Measurements from ENCODE around the gene FOXL2.

Gene FOXL2

GRCh38 chr3:138945709-138946662 is 951 bp downstream of the FOXL2 start:
- DNase-seq: no peak

- no peak for DNase-seq
Measured at GRCh38 chr3:138944929-138945708, 1.8 kb downstream of the FOXL2 start.

GRCh38 chr3:138944654-138944928 is 2.3 kb downstream of the FOXL2 start:
- DNase-seq: no peak

GRCh38 chr3:138943724-138944653 is 2.9 kb downstream of the FOXL2 start:
- DNase-seq: no peak

- DNase-seq: no peak
Measured at GRCh38 chr3:138942861-138943623, 3.9 kb downstream of the FOXL2 start.

- no peak for DNase-seq
Measured at GRCh38 chr3:138942271-138942670, 4.7 kb downstream of the FOXL2 start.

GRCh38 chr3:138941259-138941885 is 5.6 kb downstream of the FOXL2 start:
- DNase-seq: peak in 2 of 56 donors; percentile 6 to 22

- no peak for DNase-seq
Measured at GRCh38 chr3:138940446-138940845, 6.5 kb downstream of the FOXL2 start.

- no peak for DNase-seq
Measured at GRCh38 chr3:138939561-138940241, 7.2 kb downstream of the FOXL2 start.

GRCh38 chr3:138938877-138939560 is 7.9 kb downstream of the FOXL2 start:
- DNase-seq: no peak

GRCh38 chr3:138938056-138938876 is 8.7 kb downstream of the FOXL2 start:
- no peak for DNase-seq

GRCh38 chr3:138937690-138938055 is 9.3 kb downstream of the FOXL2 start:
- DNase-seq: no peak

- DNase-seq: no peak
Measured at GRCh38 chr3:138936741-138937689, 9.9 kb downstream of the FOXL2 start.

- DNase-seq: peak in 40 of 56 donors; percentile 4 to 75 (median 31)
Measured at GRCh38 chr3:138935863-138936740, 10.8 kb downstream of the FOXL2 start.

GRCh38 chr3:138935505-138935862 is 11.5 kb downstream of the FOXL2 start:
- DNase-seq: no peak
